Measurements from ENCODE around the gene NDC80.

The NDC80 gene

DNA sequence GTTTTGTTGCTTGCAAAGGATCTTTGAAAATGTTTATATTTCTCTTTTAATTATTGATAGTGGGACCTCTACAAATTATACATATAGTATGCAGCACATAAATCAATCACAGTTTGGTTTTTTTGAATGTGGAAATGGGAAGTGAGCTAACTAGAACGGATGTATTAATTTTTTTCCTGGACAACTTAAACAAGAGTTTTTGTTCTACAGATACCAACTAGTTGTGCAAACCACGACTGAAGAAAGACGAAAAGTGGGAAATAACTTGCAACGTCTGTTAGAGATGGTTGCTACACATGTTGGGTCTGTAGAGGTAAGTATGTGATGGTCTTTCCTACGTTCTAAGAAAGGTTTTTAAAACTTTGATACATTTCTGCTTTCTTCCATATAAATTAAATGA, 39.2 kb downstream of the NDC80 start:
- Histone ChIP-seq H4K8ac (ENCODE audit: low read depth, low read length) (no peak overlapping the region), H2AK5ac (ENCODE audit: low read depth, low read length) (no peak overlapping the region), H2BK5ac (ENCODE audit: low read length) (no peak overlapping the region), H3K27me3 (ENCODE audit: control insufficient read depth in 3 of 3, insufficient read depth in 3 of 3, low read depth in 1 of 3, low read length in 3 of 3) (no peaks in the 10 kb centered on the region), H3K36me3 (replicated peaks in 1 of 2; ENCODE audit: control insufficient read depth in 2 of 2, insufficient read depth in 2 of 2, low read length in 2 of 2) (peaks cover 18 to 93% of the 10 kb centered on the region in 2 donors), H3K23ac (ENCODE audit: low read depth, low read length, poor library complexity) (no peak overlapping the region), H2BK15ac (ENCODE audit: low read length) (no peak overlapping the region), H3K79me1 (ENCODE audit: low read depth, low read length) (no peaks in the 10 kb centered on the region), H2BK120ac (ENCODE audit: low read depth, low read length) (no peak overlapping the region), H3K14ac (ENCODE audit: low read length) (no peak overlapping the region), H2AFZ (ENCODE audit: low read length) (no peak overlapping the region), H3K4me1 (ENCODE audit: control insufficient read depth in 2 of 2, insufficient read depth in 1 of 2, low read depth in 1 of 2, low read length in 2 of 2) (no peaks in the 10 kb centered on the region), H2BK12ac (ENCODE audit: low read length) (no peak overlapping the region), H3K27ac (replicated peaks; ENCODE audit: low read length) (no peak overlapping the region), H3K4me2 (ENCODE audit: insufficient read depth, low read length, poor library complexity, severe bottlenecking) (no peak overlapping the region), H4K91ac (ENCODE audit: low read depth, low read length, poor library complexity) (no peak overlapping the region), H3K4me3 (ENCODE audit: low read length in 2 of 2) (no peak overlapping the region), H3K9ac (ENCODE audit: low read depth, low read length, poor library complexity) (no peak overlapping the region), H3K9me3 (replicated peaks in 1 of 2; ENCODE audit: control insufficient read depth in 2 of 2, insufficient read depth in 1 of 2, low read depth in 1 of 2, low read length in 2 of 2) (no peaks in the 10 kb centered on the region), H3K4ac (ENCODE audit: low read length) (no peak overlapping the region), H3K18ac (ENCODE audit: low read length) (no peak overlapping the region)
- no CpG with 5 or more reads among the region's 5 CpGs for WGBS, 2 donors (ENCODE audit: extremely low coverage in 2 of 2, insufficient read length in 2 of 2, insufficient replicate concordance in 1 of 2)
- DNase-seq (ENCODE audit: low spot score): no peak

DNA sequence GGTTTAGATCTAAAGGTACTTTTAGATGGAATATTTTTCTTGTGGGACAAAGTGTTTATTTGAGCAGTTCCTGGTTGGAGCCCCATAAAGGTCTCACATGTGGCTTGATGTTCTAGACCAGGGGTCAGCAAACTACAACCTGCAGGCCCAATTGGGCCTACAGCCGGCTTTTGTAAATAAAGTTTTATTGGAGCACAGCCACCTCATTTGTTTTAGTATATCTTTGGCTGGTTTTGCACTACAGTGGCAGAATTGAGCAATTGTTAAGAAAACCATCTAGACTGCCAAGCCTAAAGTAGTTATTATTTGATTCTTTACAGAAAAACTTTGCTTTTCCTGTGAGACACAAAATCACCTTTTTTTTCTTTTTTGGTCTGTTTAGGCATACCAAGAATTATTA, 41.6 kb downstream of the NDC80 start:
- no peak overlapping the region for H2BK12ac ChIP-seq (ENCODE audit: low read length)
- H3K79me1 ChIP-seq (ENCODE audit: low read depth, low read length): no peaks in the 10 kb centered on the region
- H3K18ac ChIP-seq (ENCODE audit: low read length): no peak overlapping the region
- no peak overlapping the region for H3K9ac ChIP-seq (ENCODE audit: low read depth, low read length, poor library complexity)
- no peak overlapping the region for H3K4me2 ChIP-seq (ENCODE audit: insufficient read depth, low read length, poor library complexity, severe bottlenecking)
- H2BK120ac ChIP-seq (ENCODE audit: low read depth, low read length): no peak overlapping the region
- no peak overlapping the region for H3K4me3 ChIP-seq (ENCODE audit: low read length in 2 of 2)
- no CpG with 5 or more reads among the region's 1 CpG for WGBS, 2 donors (ENCODE audit: extremely low coverage in 2 of 2, insufficient read length in 2 of 2, insufficient replicate concordance in 1 of 2)
- peaks cover 0 to 9% of the 10 kb centered on the region in 2 donors for H3K4me1 ChIP-seq (ENCODE audit: control insufficient read depth in 2 of 2, insufficient read depth in 1 of 2, low read depth in 1 of 2, low read length in 2 of 2)
- H2BK5ac ChIP-seq (ENCODE audit: low read length): no peak overlapping the region
- H4K8ac ChIP-seq (ENCODE audit: low read depth, low read length): no peak overlapping the region
- H3K9me3 ChIP-seq (replicated peaks in 1 of 2; ENCODE audit: control insufficient read depth in 2 of 2, insufficient read depth in 1 of 2, low read depth in 1 of 2, low read length in 2 of 2): no peaks in the 10 kb centered on the region
- H3K4ac ChIP-seq (ENCODE audit: low read length): no peak overlapping the region
- no peak overlapping the region for H4K91ac ChIP-seq (ENCODE audit: low read depth, low read length, poor library complexity)
- DNase-seq (ENCODE audit: low spot score): no peak
- H3K27ac ChIP-seq (replicated peaks; ENCODE audit: low read length): no peak overlapping the region
- no peak overlapping the region for H2AFZ ChIP-seq (ENCODE audit: low read length)
- H3K14ac ChIP-seq (ENCODE audit: low read length): no peak overlapping the region
- H2AK5ac ChIP-seq (ENCODE audit: low read depth, low read length): no peak overlapping the region
- no peak overlapping the region for H3K23ac ChIP-seq (ENCODE audit: low read depth, low read length, poor library complexity)
- peaks cover 18 to 91% of the 10 kb centered on the region in 2 donors for H3K36me3 ChIP-seq (replicated peaks in 1 of 2; ENCODE audit: control insufficient read depth in 2 of 2, insufficient read depth in 2 of 2, low read length in 2 of 2)
- no peaks in the 10 kb centered on the region for H3K27me3 ChIP-seq (ENCODE audit: control insufficient read depth in 3 of 3, insufficient read depth in 3 of 3, low read depth in 1 of 3, low read length in 3 of 3)
- no peak overlapping the region for H2BK15ac ChIP-seq (ENCODE audit: low read length)

DNA sequence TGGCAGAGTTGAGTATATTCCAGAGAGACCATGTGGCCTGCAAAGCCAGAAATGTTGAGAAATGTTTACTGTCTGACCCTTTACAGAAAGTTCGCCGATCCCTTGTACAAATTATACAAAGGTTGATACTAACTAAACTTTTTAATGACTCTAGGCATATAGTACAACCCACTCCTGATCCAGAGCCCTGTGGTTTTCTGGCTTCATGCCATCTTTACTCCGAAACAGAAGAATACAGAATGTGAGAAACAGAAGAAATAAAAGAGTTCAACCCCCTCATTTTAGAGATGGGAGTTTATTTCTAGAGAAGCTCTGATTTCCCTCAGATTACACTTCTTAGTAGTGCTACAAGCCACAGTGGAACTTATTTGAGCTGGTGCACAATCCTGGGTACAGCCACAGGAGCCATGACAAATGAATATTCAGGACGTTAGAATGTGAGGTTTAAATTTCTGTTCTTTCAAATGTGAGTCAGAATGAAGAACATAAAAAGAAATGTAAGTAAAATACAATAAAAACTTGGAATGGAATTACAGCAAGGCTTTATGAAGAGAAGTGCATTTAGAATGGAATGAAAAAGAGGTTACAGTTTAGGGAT, 46.1 kb downstream of the NDC80 start:
- Histone ChIP-seq H3K4me3 (ENCODE audit: low read length in 2 of 2) (no peak overlapping the region), H3K27me3 (ENCODE audit: control insufficient read depth in 3 of 3, insufficient read depth in 3 of 3, low read depth in 1 of 3, low read length in 3 of 3) (no peaks in the 10 kb centered on the region), H3K23ac (ENCODE audit: low read depth, low read length, poor library complexity) (no peak overlapping the region), H3K4ac (ENCODE audit: low read length) (no peak overlapping the region), H2BK12ac (ENCODE audit: low read length) (no peak overlapping the region), H4K91ac (ENCODE audit: low read depth, low read length, poor library complexity) (no peak overlapping the region), H2BK120ac (ENCODE audit: low read depth, low read length) (no peak overlapping the region), H2BK15ac (ENCODE audit: low read length) (no peak overlapping the region), H3K4me1 (ENCODE audit: control insufficient read depth in 2 of 2, insufficient read depth in 1 of 2, low read depth in 1 of 2, low read length in 2 of 2) (peaks cover 0 to 9% of the 10 kb centered on the region in 2 donors), H2AFZ (ENCODE audit: low read length) (peak overlapping the region; percentile 15), H3K14ac (ENCODE audit: low read length) (no peak overlapping the region), H2BK5ac (ENCODE audit: low read length) (no peak overlapping the region), H3K79me1 (ENCODE audit: low read depth, low read length) (no peaks in the 10 kb centered on the region), H3K36me3 (replicated peaks in 1 of 2; ENCODE audit: control insufficient read depth in 2 of 2, insufficient read depth in 2 of 2, low read length in 2 of 2) (peaks cover 8 to 47% of the 10 kb centered on the region in 2 donors), H3K18ac (ENCODE audit: low read length) (no peak overlapping the region), H3K9me3 (replicated peaks in 1 of 2; ENCODE audit: control insufficient read depth in 2 of 2, insufficient read depth in 1 of 2, low read depth in 1 of 2, low read length in 2 of 2) (no peaks in the 10 kb centered on the region), H3K27ac (replicated peaks; ENCODE audit: low read length) (no peak overlapping the region), H4K8ac (ENCODE audit: low read depth, low read length) (no peak overlapping the region), H3K9ac (ENCODE audit: low read depth, low read length, poor library complexity) (no peak overlapping the region), H3K4me2 (ENCODE audit: insufficient read depth, low read length, poor library complexity, severe bottlenecking) (no peak overlapping the region), H2AK5ac (ENCODE audit: low read depth, low read length) (no peak overlapping the region)
- WGBS, 2 donors (ENCODE audit: extremely low coverage in 2 of 2, insufficient read length in 2 of 2, insufficient replicate concordance in 1 of 2): no CpG with 5 or more reads among the region's 4 CpGs
- DNase-seq (ENCODE audit: low spot score): no peak

DNA sequence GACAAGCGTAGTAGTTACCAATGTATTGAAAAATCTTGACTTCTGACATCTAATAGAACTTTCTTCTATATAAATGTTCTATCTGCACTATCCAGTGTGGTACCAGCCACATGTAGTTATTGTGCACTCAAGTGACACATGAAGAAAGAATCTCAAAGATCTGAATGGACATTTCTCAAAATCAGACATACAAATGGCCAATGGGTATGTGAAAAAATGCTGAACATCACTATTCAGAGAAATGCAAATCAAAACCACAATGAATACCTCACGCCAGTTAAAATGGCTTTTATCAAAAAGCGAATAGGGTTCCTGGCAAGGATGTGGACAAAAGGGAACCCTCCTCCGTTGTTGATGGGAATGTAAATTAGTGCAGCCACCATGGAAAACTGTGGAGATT, 46.7 kb downstream of the NDC80 start:
- H3K27me3 ChIP-seq (ENCODE audit: control insufficient read depth in 3 of 3, insufficient read depth in 3 of 3, low read depth in 1 of 3, low read length in 3 of 3): no peaks in the 10 kb centered on the region
- H3K23ac ChIP-seq (ENCODE audit: low read depth, low read length, poor library complexity): no peak overlapping the region
- peaks cover 0 to 9% of the 10 kb centered on the region in 2 donors for H3K4me1 ChIP-seq (ENCODE audit: control insufficient read depth in 2 of 2, insufficient read depth in 1 of 2, low read depth in 1 of 2, low read length in 2 of 2)
- no peak overlapping the region for H3K14ac ChIP-seq (ENCODE audit: low read length)
- no peak overlapping the region for H4K91ac ChIP-seq (ENCODE audit: low read depth, low read length, poor library complexity)
- H3K4me3 ChIP-seq (ENCODE audit: low read length in 2 of 2): no peak overlapping the region
- no peak overlapping the region for H2BK5ac ChIP-seq (ENCODE audit: low read length)
- no peak overlapping the region for H2BK15ac ChIP-seq (ENCODE audit: low read length)
- no peak for DNase-seq (ENCODE audit: low spot score)
- peak overlapping the region; percentile 15 for H2AFZ ChIP-seq (ENCODE audit: low read length)
- H2BK120ac ChIP-seq (ENCODE audit: low read depth, low read length): no peak overlapping the region
- no peaks in the 10 kb centered on the region for H3K9me3 ChIP-seq (replicated peaks in 1 of 2; ENCODE audit: control insufficient read depth in 2 of 2, insufficient read depth in 1 of 2, low read depth in 1 of 2, low read length in 2 of 2)
- WGBS, 2 donors (ENCODE audit: extremely low coverage in 2 of 2, insufficient read length in 2 of 2, insufficient replicate concordance in 1 of 2): no CpG with 5 or more reads among the region's 4 CpGs
- H2AK5ac ChIP-seq (ENCODE audit: low read depth, low read length): no peak overlapping the region
- H4K8ac ChIP-seq (ENCODE audit: low read depth, low read length): no peak overlapping the region
- H3K4ac ChIP-seq (ENCODE audit: low read length): no peak overlapping the region
- H3K79me1 ChIP-seq (ENCODE audit: low read depth, low read length): no peaks in the 10 kb centered on the region
- H3K36me3 ChIP-seq (replicated peaks in 1 of 2; ENCODE audit: control insufficient read depth in 2 of 2, insufficient read depth in 2 of 2, low read length in 2 of 2): peaks cover 8 to 41% of the 10 kb centered on the region in 2 donors
- no peak overlapping the region for H3K4me2 ChIP-seq (ENCODE audit: insufficient read depth, low read length, poor library complexity, severe bottlenecking)
- H3K27ac ChIP-seq (replicated peaks; ENCODE audit: low read length): no peak overlapping the region
- no peak overlapping the region for H2BK12ac ChIP-seq (ENCODE audit: low read length)
- H3K18ac ChIP-seq (ENCODE audit: low read length): no peak overlapping the region
- H3K9ac ChIP-seq (ENCODE audit: low read depth, low read length, poor library complexity): no peak overlapping the region
